GM10266 (cell line): ENCODE results near the gene USF1.

Source experiments
- DNase-seq: peaks from one replicate; pipeline ENCODE4 v3.0.0; 2012; ENCODE audit errors: extremely low spot score
- CTCF ChIP-seq: IDR thresholded peaks from 2 replicates; pipeline ENCODE4 v1.5.1; 2012; ENCODE audit warnings: mild to moderate bottlenecking, low read depth; ENCODE audit not compliant: control insufficient read depth, insufficient read depth; ENCODE audit errors: missing control alignments

Gene USF1

GRCh38 chr1:161059293-161059692 is 13.5 kb upstream of the USF1 start:
- DNase-seq = no peak

GRCh38 chr1:161054805-161055204 is 9.0 kb upstream of the USF1 start:
- peak; percentile 20 for TF ChIP-seq CTCF
- DNase-seq = no peak

More at GRCh38 chr1:161059293-161059692, 13.5 kb upstream of the USF1 start:
- no peak for TF ChIP-seq CTCF

GRCh38 chr1:161054232-161054631 is 8.5 kb upstream of the USF1 start:
- TF ChIP-seq CTCF = no peak
- DNase-seq = no peak

- no peak for DNase-seq
- no peak for TF ChIP-seq CTCF
Observed at GRCh38 chr1:161052899-161053298, 7.1 kb upstream of the USF1 start.

GRCh38 chr1:161051219-161051618 is 5.4 kb upstream of the USF1 start:
- DNase-seq = no peak
- no peak for TF ChIP-seq CTCF

- DNase-seq = no peak
Observed at GRCh38 chr1:161048949-161049722, 3.4 kb upstream of the USF1 start.

More at GRCh38 chr1:161048949-161049722, 3.4 kb upstream of the USF1 start:
- no peak for TF ChIP-seq CTCF
